ENCODE data around the gene RBM4B. TPM values are rescaled to one million over a fixed set of nuclear protein-coding genes. Genes with fewer than 3 reads are reported as not detected.

Gene RBM4B
- total RNA-seq, 1 donor from 2014 or later = 34.4 TPM

DNA sequence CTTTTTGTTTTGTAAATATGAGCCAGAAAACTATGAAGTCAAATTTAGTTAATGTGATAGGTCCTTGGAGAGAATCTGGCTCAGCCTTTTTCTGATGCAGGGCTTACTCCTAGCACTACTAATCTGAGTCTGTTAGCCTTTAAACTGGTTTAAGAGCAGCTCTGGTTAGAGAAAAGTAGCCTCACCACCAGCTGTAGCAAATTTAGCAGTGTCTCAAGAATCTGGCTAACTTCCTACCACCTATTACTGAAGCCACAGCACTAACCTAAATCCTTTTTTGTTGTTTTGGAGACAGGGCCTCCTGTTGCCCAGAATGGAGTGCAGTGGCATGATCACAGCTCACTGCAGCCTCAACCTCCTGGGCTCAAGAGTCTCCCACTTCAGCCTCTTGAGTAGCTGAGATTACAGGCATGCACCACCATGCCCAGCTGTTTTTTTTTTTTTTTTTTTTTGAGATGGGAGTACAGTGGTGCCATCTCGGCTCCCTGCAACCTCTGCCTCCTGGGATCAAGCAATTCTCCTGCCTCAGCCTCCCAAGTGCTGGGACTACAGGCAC lies 13.9 kb downstream of the RBM4B start:
- H3K27ac Mint-ChIP-seq = no peak overlapping the region
- POLR2A ChIA-PET = interaction anchor here (1.1 to 3.0 kb wide), 4 partner anchors 14 to 69 kb away, joined by 3 to 10 read pairs (median 6); partner anchors contain the start of genes RBM14 and RBM4B

DNA sequence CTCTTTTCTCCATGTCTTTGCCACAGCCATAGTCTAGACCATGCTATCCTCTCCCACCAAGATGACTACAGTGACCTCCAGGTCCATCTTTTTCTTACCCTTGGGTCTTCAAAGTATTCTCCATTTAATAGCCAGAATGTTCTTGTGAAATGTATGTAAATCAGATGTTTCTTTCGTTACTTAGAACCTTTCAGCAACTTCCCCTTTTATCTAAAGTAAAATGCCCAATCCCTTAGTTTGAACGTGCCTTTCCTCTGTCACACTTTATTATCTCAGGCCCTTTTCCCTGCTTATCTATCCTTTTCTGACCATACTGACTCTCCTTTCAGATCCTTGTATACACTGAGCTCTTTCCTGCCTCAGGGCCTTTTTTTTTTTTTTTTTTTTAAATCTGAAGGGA lies 17.9 kb downstream of the RBM4B start:
- Mint-ChIP-seq H3K27me3 (no peaks in the 10 kb centered on the region), H3K4me3 (peak overlapping the region; percentile 55), H3K36me3 (ENCODE audit: low read depth) (peaks cover 51% of the 10 kb centered on the region), H3K9me3 (no peaks in the 10 kb centered on the region), H3K4me1 (peaks cover 39% of the 10 kb centered on the region), H3K27ac (peak overlapping the region; percentile 74)
- DNase-seq (no peak), ATAC-seq (ENCODE audit: low read depth) (peak; percentile 57)
- intact Hi-C loops (cut with micrococcal nuclease) = loop anchor here (2.0 to 5.0 kb wide), 3 partner anchors 17 to 67 kb away; partner anchors contain the start of genes CCDC87, CCS, RBM4 and RBM4B
- ChIA-PET CTCF (interaction anchor here (0.7 to 1.5 kb wide), 4 partner anchors 19 to 80 kb away, joined by 3 to 11 read pairs (median 6); partner anchors contain the start of genes CCDC87 and CCS), POLR2A (interaction anchor here (0.5 to 3.4 kb wide), 8 partner anchors 13 to 1278 kb away, joined by 3 to 32 read pairs (median 6); partner anchors contain the start of genes RBM14, RBM4 and RBM4B)
- TF ChIP-seq, protein P1, sequence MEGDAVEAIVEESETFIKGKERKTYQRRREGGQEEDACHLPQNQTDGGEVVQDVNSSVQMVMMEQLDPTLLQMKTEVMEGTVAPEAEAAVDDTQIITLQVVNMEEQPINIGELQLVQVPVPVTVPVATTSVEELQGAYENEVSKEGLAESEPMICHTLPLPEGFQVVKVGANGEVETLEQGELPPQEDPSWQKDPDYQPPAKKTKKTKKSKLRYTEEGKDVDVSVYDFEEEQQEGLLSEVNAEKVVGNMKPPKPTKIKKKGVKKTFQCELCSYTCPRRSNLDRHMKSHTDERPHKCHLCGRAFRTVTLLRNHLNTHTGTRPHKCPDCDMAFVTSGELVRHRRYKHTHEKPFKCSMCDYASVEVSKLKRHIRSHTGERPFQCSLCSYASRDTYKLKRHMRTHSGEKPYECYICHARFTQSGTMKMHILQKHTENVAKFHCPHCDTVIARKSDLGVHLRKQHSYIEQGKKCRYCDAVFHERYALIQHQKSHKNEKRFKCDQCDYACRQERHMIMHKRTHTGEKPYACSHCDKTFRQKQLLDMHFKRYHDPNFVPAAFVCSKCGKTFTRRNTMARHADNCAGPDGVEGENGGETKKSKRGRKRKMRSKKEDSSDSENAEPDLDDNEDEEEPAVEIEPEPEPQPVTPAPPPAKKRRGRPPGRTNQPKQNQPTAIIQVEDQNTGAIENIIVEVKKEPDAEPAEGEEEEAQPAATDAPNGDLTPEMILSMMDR (IDR thresholded peaks at IDR 0.05) = no peak

More for the DNA sequence above, 13.9 kb downstream of the RBM4B start:
- intact Hi-C loops (cut with micrococcal nuclease) = no loop called here
- Mint-ChIP-seq H3K4me1 (peaks cover 45% of the 10 kb centered on the region), H3K27me3 (no peaks in the 10 kb centered on the region), H3K9me3 (no peaks in the 10 kb centered on the region), H3K36me3 (ENCODE audit: low read depth) (peaks cover 71% of the 10 kb centered on the region), H3K4me3 (no peak overlapping the region)
- CTCF ChIA-PET = interaction anchor here (0.8 to 1.1 kb wide), 2 partner anchors 9 to 83 kb away, joined by 3 read pairs; no protein-coding TSS in a partner anchor
- TF ChIP-seq, protein P1 (IDR thresholded peaks at IDR 0.05) = no peak
- DNase-seq (no peak), ATAC-seq (ENCODE audit: low read depth) (no peak)

DNA sequence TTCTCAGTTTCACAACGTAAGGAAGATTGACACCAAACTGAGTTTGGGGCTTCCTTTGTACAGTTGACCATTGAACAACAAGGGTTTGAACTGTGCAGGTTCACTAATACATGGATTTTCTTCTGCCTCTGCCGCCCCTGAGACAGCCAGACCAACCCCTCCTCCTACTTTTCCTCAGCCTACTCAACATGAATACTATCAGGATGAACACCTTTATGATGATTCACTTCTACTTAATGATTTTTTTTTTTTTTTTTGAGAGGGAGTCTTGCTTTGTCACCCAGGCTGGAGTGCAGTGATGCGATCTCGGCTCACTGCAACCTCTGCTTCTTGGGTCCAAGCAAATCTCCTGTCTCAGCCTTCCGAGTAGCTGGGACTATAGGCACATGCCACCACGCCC lies 24.6 kb downstream of the RBM4B start:
- Mint-ChIP-seq H3K36me3 (ENCODE audit: low read depth) (peaks cover 55% of the 10 kb centered on the region), H3K9me3 (no peaks in the 10 kb centered on the region), H3K4me3 (no peak overlapping the region), H3K4me1 (peaks cover 19% of the 10 kb centered on the region), H3K27me3 (no peaks in the 10 kb centered on the region), H3K27ac (peak overlapping the region; percentile 30)
- ATAC-seq (ENCODE audit: low read depth) (no peak), DNase-seq (no peak)
- CTCF ChIA-PET = interaction anchor here (1.0 kb wide), 1 partner anchor 74 kb away, joined by 3 read pairs; no protein-coding TSS in a partner anchor
- POLR2A ChIA-PET = interaction anchor here (0.7 kb wide), 1 partner anchor 12 kb away, joined by 5 read pairs; no protein-coding TSS in a partner anchor
- TF ChIP-seq, protein P1 (IDR thresholded peaks at IDR 0.05) = no peak
- intact Hi-C loops (cut with micrococcal nuclease) = no loop called here

GRCh38 chr11:66652651-66653050 lies 25.0 kb downstream of the RBM4B start:
- intact Hi-C loops (cut with micrococcal nuclease) = no loop called here
- H3K36me3 Mint-ChIP-seq (ENCODE audit: low read depth) = peaks cover 56% of the 10 kb centered on the region
- peak overlapping the region; percentile 30 for H3K27ac Mint-ChIP-seq
- H3K4me3 Mint-ChIP-seq = no peak overlapping the region
- ATAC-seq (ENCODE audit: low read depth) = no peak
- no peaks in the 10 kb centered on the region for H3K9me3 Mint-ChIP-seq
- TF ChIP-seq, protein P1 (IDR thresholded peaks at IDR 0.05) = no peak
- ChIA-PET POLR2A (no interaction called here), CTCF (interaction anchor here (1.0 kb wide), 1 partner anchor 73 kb away, joined by 3 read pairs; no protein-coding TSS in a partner anchor)
- H3K27me3 Mint-ChIP-seq = no peaks in the 10 kb centered on the region
- H3K4me1 Mint-ChIP-seq = peaks cover 20% of the 10 kb centered on the region
- no peak for DNase-seq

GRCh38 chr11:66651016-66651415 lies 26.7 kb downstream of the RBM4B start:
- H3K9me3 Mint-ChIP-seq = no peaks in the 10 kb centered on the region
- intact Hi-C loops (cut with micrococcal nuclease) = no loop called here
- peaks cover 32% of the 10 kb centered on the region for H3K4me1 Mint-ChIP-seq
- no peaks in the 10 kb centered on the region for H3K27me3 Mint-ChIP-seq
- CTCF ChIA-PET = no interaction called here
- no peak overlapping the region for H3K27ac Mint-ChIP-seq
- peaks cover 64% of the 10 kb centered on the region for H3K36me3 Mint-ChIP-seq (ENCODE audit: low read depth)
- TF ChIP-seq, protein P1 (IDR thresholded peaks at IDR 0.05) = no peak
- DNase-seq = no peak
- POLR2A ChIA-PET = interaction anchor here (1.9 kb wide), 1 partner anchor 34 kb away, joined by 6 read pairs; the partner anchor contains the start of gene RBM14
- ATAC-seq (ENCODE audit: low read depth) = no peak
- H3K4me3 Mint-ChIP-seq = no peak overlapping the region

Measured in activated B cell treated with CpG ODN at 0.5 μM for 24 hours (primary cell).